K562 (cell line): ENCODE measurements around the gene BRSK1. TPM values are rescaled to one million over a fixed set of nuclear protein-coding genes. Genes with fewer than 3 reads are reported as not detected.

Source experiments
- ATAC-seq: fragments of 200-7000 bp; cut with Tn5 transposase; 3 replicates; pipeline ENCODE4 v1.9.1; 2020; ENCODE audit warnings: moderate library complexity
- BruUV-seq: library from RNA; stranded (reverse); fragments of 400-500 nt; replicated peaks from 2 replicates; lab custom pipeline; 2021; lab: Mats Ljungman, UMichigan
- CTCF ChIA-PET: fragments of 300-600 bp; formaldehyde crosslinking; extraction: SDS; loops from one replicate; lab custom pipeline; 2021; ENCODE audit warnings: low intra/inter-chr PET ratio; lab: Yijun Ruan, JAX
- POLR2A ChIA-PET: fragments of 300-600, 350-650 bp; sonication (Branson Sonifier 250); formaldehyde crosslinking; extraction: SDS; loops from one replicate; lab custom pipeline; 2021; ENCODE audit warnings: antibody characterized with exemption, inconsistent platforms; lab: Yijun Ruan, JAX
- DNase-seq, 4 experiments: peaks; one replicate each; pipeline versions ENCODE4 v3.0.0 to v3.0.0-alpha.2; 2011 to 2018; ENCODE audit warnings: low spot score in 3 of 4, mixed read lengths in 3 of 4; ENCODE audit errors: extremely low read depth in 1 of 4
- FAIRE-seq: peaks from 2 replicates; lab custom pipeline; 2011; peaks lifted over from hg19 to GRCh38; lab: Jason Lieb, UNC
- H2AFZ ChIP-seq: 2 replicates; pipeline ENCODE4 v1.6.0; 2011; ENCODE audit warnings: low read depth, low read length, control low read depth, inconsistent platforms
- H3K27ac ChIP-seq: fragments of 200-600 bp; 3 replicates; pipeline ENCODE4 v1.8.0; 2011; ENCODE audit warnings: low read depth, mild to moderate bottlenecking, control low read depth, inconsistent platforms, low read length, moderate library complexity, mixed read lengths; ENCODE audit errors: extremely low read depth
- H3K27me3 ChIP-seq, 2 experiments: fragments of 300-600 bp in 1 of 2; 2 replicates in 1 of 2; 3 replicates in 1 of 2; pipeline versions ENCODE4 v1.6.0 to v1.8.0; 2011; ENCODE audit warnings: inconsistent platforms in 2 of 2, low read length in 2 of 2, mild to moderate bottlenecking in 1 of 2, mixed read lengths in 1 of 2, moderate library complexity in 1 of 2; ENCODE audit not compliant: control insufficient read depth in 2 of 2, insufficient read depth in 2 of 2
- H3K36me3 ChIP-seq: fragments of 300-600 bp; 3 replicates; pipeline ENCODE4 v1.8.0; 2011; ENCODE audit warnings: mild to moderate bottlenecking, low read length, inconsistent platforms; ENCODE audit not compliant: control insufficient read depth, insufficient read depth
- H3K4me1 ChIP-seq, 2 experiments: fragments of 200-600 bp in 1 of 2; replicated peaks in 1 of 2; 2 replicates in 1 of 2; 3 replicates in 1 of 2; pipeline versions ENCODE4 v1.5.1 to v1.8.0; 2011; ENCODE audit warnings: inconsistent platforms in 2 of 2, low read length in 2 of 2, mild to moderate bottlenecking in 1 of 2, mixed read lengths in 1 of 2, moderate library complexity in 1 of 2; ENCODE audit not compliant: control insufficient read depth in 2 of 2, insufficient read depth in 2 of 2
- H3K4me2 ChIP-seq: 2 replicates; pipeline ENCODE4 v1.6.1; 2011; ENCODE audit warnings: low read length, control low read depth, inconsistent platforms, mixed read lengths; ENCODE audit not compliant: insufficient read depth
- H3K4me3 ChIP-seq: fragments of 200-600 bp; sonication (generic), shearing (Covaris generic); 2 replicates; pipeline ENCODE4 v1.5.1; 2016; ENCODE audit warnings: control low read depth, inconsistent platforms
- H3K79me2 ChIP-seq: fragments of 200-600 bp; 3 replicates; pipeline ENCODE4 v1.8.0; 2011; ENCODE audit warnings: low read length, inconsistent platforms; ENCODE audit not compliant: control insufficient read depth, insufficient read depth
- H3K9ac ChIP-seq, 2 experiments: 2 replicates each; pipeline versions ENCODE4 v1.6.0 to v1.6.1; 2011; ENCODE audit warnings: low read depth in 2 of 2, low read length in 2 of 2, control low read depth in 1 of 2, inconsistent platforms in 1 of 2, mild to moderate bottlenecking in 1 of 2, mixed read lengths in 1 of 2; ENCODE audit not compliant: insufficient read depth in 1 of 2
- H3K9me1 ChIP-seq: one replicate; pipeline ENCODE4 v1.6.0; 2011; ENCODE audit warnings: inconsistent platforms, mild to moderate bottlenecking, low read length, moderate library complexity; ENCODE audit not compliant: control insufficient read depth, insufficient read depth
- H3K9me3 ChIP-seq: replicated peaks from 2 replicates; pipeline ENCODE4 v1.5.1; 2011; ENCODE audit warnings: low read depth, low read length, inconsistent platforms; ENCODE audit not compliant: control insufficient read depth, insufficient read depth
- H4K20me1 ChIP-seq: replicated peaks from 2 replicates; pipeline ENCODE4 v1.6.1; 2011; ENCODE audit warnings: low read length, inconsistent platforms, mixed read lengths; ENCODE audit not compliant: control insufficient read depth, insufficient read depth
- HNRNPLL ChIP-seq: fragments of 200-400 bp; formaldehyde crosslinking; IDR thresholded peaks from 2 replicates; pipeline ENCODE4 v1.6.1; 2017; ENCODE audit warnings: low read length, low read depth, mild to moderate bottlenecking; ENCODE audit not compliant: poor library complexity, severe bottlenecking
- KDM5B ChIP-seq: fragments of 200-600 bp; sonication (generic); IDR thresholded peaks from 2 replicates; pipeline ENCODE4 v1.6.1; 2012; ENCODE audit warnings: low read depth, mild to moderate bottlenecking, moderate library complexity, low read length, control low read depth, inconsistent platforms; ENCODE audit not compliant: insufficient replicate concordance
- MGA ChIP-seq: fragments of 450-650 bp; IDR thresholded peaks from 2 replicates; pipeline ENCODE4 v1.6.1; 2016; ENCODE audit warnings: mild to moderate bottlenecking, moderate library complexity
- TEAD2 ChIP-seq: fragments of 450-650 bp; IDR thresholded peaks from 2 replicates; pipeline ENCODE4 v1.6.1; 2016; ENCODE audit warnings: missing genetic modification characterization, control low read depth, missing compliant biosample characterization
- ZNF316 ChIP-seq: fragments of 450-650 bp; IDR thresholded peaks from 2 replicates; pipeline ENCODE4 v1.6.1; 2016
- WGBS: fragments of 100-300 bp; shearing (Covaris generic); methylation state at CpG from one replicate; pipeline ENCODE4 v1.1.6; 2016; ENCODE audit warnings: low coverage, mixed read lengths; ENCODE audit not compliant: insufficient coverage; ENCODE audit errors: missing lambda C conversion rate; 5-methylcytosine and 5-hydroxymethylcytosine counted together
- in situ Hi-C: fragments of 300-500 bp; cut with MboI; formaldehyde crosslinking; loops from 4 replicates; pipeline ENCODE4 v1.15.0; 2018; ENCODE audit warnings: inconsistent platforms, mixed read lengths
- intact Hi-C: fragments of 100-400 bp; cut with micrococcal nuclease; formaldehyde crosslinking; loops from 2 replicates; pipeline ENCODE4 v1.14.2; 2022
- polyA plus RNA-seq, 8 experiments: library from polyadenylated mRNA; depleted of rRNA in 4 of 8; stranded (reverse) in 5 of 8; unstranded in 3 of 8; fragments of >200 nt; fragmentation: Nextera tagmentation in 2 of 8; fragmentation: Illumina TruSeq in 1 of 8; extraction: Ambion mirVana in 2 of 8; extraction: Trizol in 1 of 8; gene quantifications; 2 replicates each; pipeline versions ENCODE4 v1.2.1 to v1.2.3, GENCODE V29; 2011 to 2014; ENCODE audit warnings: inconsistent platforms in 1 of 8, missing spikeins in 1 of 8
- total RNA-seq, 7 experiments: library from RNA; depleted of rRNA in 6 of 7; stranded (reverse); fragments of >200 nt in 6 of 7; fragmentation: Illumina TruSeq in 2 of 7; extraction: Trizol in 2 of 7; gene quantifications; 2 replicates each; pipeline versions ENCODE4 v1.2.1 to v1.2.3, GENCODE V29; 2011 to 2021; ENCODE audit warnings: low replicate concordance in 1 of 7

Gene BRSK1
- total and polyA plus RNA-seq, 9 of the 15 experiments (the other 6 are each of a cell fraction or from before 2014, with no cell fraction given) = 1.7 to 9.3 (median 3.8) TPM; not detected in 2

DNA sequence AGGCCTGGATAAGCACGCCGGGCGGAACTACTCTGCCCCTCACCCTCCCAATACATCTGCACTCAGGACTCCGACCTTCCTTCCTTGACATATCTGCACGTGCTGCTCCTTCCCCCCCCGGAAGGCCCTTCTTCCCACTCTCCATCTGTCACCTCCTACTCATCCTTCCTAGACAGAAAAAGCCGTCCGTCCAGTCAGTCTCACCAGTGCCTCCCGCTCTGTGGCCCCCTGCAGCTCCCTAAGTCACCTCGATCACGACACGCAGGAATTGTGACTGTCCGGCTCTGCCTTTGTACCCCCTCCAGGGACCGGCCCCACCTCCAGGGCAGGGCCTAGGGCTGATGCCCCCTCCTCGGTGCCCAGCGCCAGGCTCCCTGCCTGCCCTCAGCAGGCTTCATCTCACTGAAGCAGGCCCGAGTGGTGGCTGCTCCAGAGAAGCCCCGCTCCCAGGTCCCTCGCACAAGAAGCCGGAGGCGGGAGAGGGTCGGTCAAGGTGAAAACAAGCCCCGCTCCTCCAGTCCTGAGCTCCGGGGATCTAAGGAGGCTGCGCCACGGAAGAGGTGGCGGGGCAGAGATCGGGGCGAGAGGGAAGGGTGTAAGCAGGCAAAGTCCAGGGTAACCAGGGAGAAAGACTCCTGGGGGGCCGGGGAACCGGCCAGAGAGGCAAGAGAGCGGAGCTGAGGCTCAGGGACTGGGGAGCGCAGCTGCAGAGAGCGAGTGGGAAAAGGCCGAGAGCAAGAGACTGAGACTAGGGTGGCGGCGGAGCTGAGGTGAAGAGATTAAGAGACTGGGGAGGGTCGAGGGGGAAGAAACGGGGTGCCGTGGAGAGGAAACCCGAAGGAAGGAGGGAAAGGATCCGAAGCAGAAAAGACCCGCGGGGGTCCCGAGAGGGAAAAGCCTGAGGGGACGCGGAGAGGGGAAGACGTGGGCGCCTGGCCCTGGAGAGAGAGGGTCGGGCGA is 26.1 kb upstream of the BRSK1 start:
- peak overlapping the region; percentile 94 to 99 for H3K9ac ChIP-seq
- H3K4me1 ChIP-seq = peaks cover 34 to 55% of the 10 kb centered on the region in 2 experiments; a peak in 4 of 5 replicates
- ATAC-seq (peak; percentile 3), DNase-seq (peak; percentile 49 to 70 (median 55)), FAIRE-seq (peak; percentile 23)
- peaks cover 61% of the 10 kb centered on the region for H3K79me2 ChIP-seq
- H3K9me3 ChIP-seq = no peaks in the 10 kb centered on the region
- ChIA-PET CTCF (no interaction called here), POLR2A (interaction anchor here (0.6 to 2.9 kb wide), 10 partner anchors 10 to 204 kb away, joined by 3 to 26 read pairs (median 4); partner anchors contain the start of genes HSPBP1, ISOC2 and UBE2S)
- H3K27me3 ChIP-seq = no peaks in the 10 kb centered on the region
- intact Hi-C loops (loop anchor here (2.0 kb wide), 1 partner anchor 23 kb away; the partner anchor contains the start of gene HSPBP1), in situ Hi-C loops (no loop called here)
- WGBS = under 1% methylated on average over 37 of the region's 51 CpGs
- no peak overlapping the region for H2AFZ ChIP-seq
- peaks cover 48% of the 10 kb centered on the region for H4K20me1 ChIP-seq
- peaks cover 9% of the 10 kb centered on the region for H3K9me1 ChIP-seq
- peak overlapping the region; percentile 97 for H3K27ac ChIP-seq
- peak overlapping the region; percentile 94 for H3K4me3 ChIP-seq
- BruUV-seq = no TSS peak
- H3K36me3 ChIP-seq = peaks cover 44% of the 10 kb centered on the region
- H3K4me2 ChIP-seq = peak overlapping the region; percentile 96
- TF ChIP-seq HNRNPLL = peak; percentile 17
- peak; percentile 93 for TF ChIP-seq ZNF316
- TF ChIP-seq MGA = peak; percentile 48; the same call in 1 of the 2 replicates
- TF ChIP-seq TEAD2 (tag) = no peak
- peak; percentile 23 for TF ChIP-seq KDM5B
